ENCODE data around the gene PLIN4.
A peak's percentile ranks its signal among the peaks of the same experiment; 100 is the strongest.
"Not testable (repeated sequence)": the region's sequence is repeated elsewhere in the genome, so short reads cannot be mapped to it uniquely, and the experiment has no call there.

The PLIN4 gene

GRCh38 chr19:4542896-4543841 lies 24.9 kb upstream of the PLIN4 start:
- H3K27ac ChIP-seq (replicated peaks), result peak overlapping the region; percentile 87
- no peak overlapping the region for H3K4me3 ChIP-seq (replicated peaks; ENCODE audit: insufficient read depth, low read length)
- no peaks in the 10 kb centered on the region for H3K27me3 ChIP-seq (ENCODE audit: insufficient read depth, poor library complexity, severe bottlenecking)
- TF ChIP-seq POLR2AphosphoS5 (IDR thresholded peaks at IDR 0.05; ENCODE audit: low read depth), result peak; percentile 50
- TF ChIP-seq SPI1 (IDR thresholded peaks at IDR 0.05; ENCODE audit: borderline replicate concordance, low read depth), result no peak
- no peak for TF ChIP-seq CTCF (IDR thresholded peaks at IDR 0.05; ENCODE audit: insufficient read depth, low read length)
- peak; percentile 79 for DNase-seq (ENCODE audit: low read depth in 1 of 2, low spot score in 1 of 2)

DNA sequence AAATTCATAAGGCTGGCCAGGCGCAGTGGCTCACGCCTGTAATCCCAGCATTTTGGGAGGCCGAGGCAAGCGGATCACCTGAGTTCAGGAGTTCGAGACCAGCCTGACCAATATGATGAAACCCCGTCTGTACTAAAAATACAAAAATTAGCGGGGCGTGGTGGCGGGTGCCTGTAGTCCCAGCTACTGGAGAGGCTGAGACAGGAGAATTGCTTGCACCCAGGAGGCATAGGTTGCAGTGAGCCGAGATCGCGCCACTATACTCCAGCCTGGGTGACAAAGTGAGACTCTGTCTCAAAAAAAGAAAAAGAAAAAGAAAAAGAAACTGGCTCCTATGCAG lies 23.5 kb upstream of the PLIN4 start:
- H3K27me3 ChIP-seq (ENCODE audit: insufficient read depth, poor library complexity, severe bottlenecking); H3K4me3 ChIP-seq (replicated peaks; ENCODE audit: insufficient read depth, low read length): not testable (repeated sequence)
- H3K27ac ChIP-seq (replicated peaks), result peak overlapping the region; percentile 87
- DNase-seq (ENCODE audit: low read depth in 1 of 2, low spot score in 1 of 2), result peak in 1 of 2 experiments; percentile 57

- DNase-seq (ENCODE audit: low read depth in 1 of 2, low spot score in 1 of 2), result peak; percentile 61 to 86
Observed at GRCh38 chr19:4541114-4541805, 23.0 kb upstream of the PLIN4 start.

More at GRCh38 chr19:4541114-4541805, 23.0 kb upstream of the PLIN4 start:
- Histone ChIP-seq H3K27ac (replicated peaks) (peak overlapping the region; percentile 87), H3K4me3 (replicated peaks; ENCODE audit: insufficient read depth, low read length) (no peak overlapping the region), H3K27me3 (ENCODE audit: insufficient read depth, poor library complexity, severe bottlenecking) (no peaks in the 10 kb centered on the region)
- no peak for TF ChIP-seq SPI1 (IDR thresholded peaks at IDR 0.05; ENCODE audit: borderline replicate concordance, low read depth)
- no peak for TF ChIP-seq CTCF (IDR thresholded peaks at IDR 0.05; ENCODE audit: insufficient read depth, low read length)
- TF ChIP-seq POLR2AphosphoS5 (IDR thresholded peaks at IDR 0.05; ENCODE audit: low read depth), result peak; percentile 61
- no peak for TF ChIP-seq GABPA (IDR thresholded peaks at IDR 0.05; ENCODE audit: low read depth)
- no peak for TF ChIP-seq REST (IDR thresholded peaks at IDR 0.05; ENCODE audit: insufficient replicate concordance, low read depth)
